Measurements from ENCODE around the gene GTPBP2.
A peak's percentile ranks its signal among the peaks of the same experiment; 100 is the strongest.
"Not testable (repeated sequence)": the region's sequence is repeated elsewhere in the genome, so short reads cannot be mapped to it uniquely, and the experiment has no call there.

GTPBP2 gene

DNA sequence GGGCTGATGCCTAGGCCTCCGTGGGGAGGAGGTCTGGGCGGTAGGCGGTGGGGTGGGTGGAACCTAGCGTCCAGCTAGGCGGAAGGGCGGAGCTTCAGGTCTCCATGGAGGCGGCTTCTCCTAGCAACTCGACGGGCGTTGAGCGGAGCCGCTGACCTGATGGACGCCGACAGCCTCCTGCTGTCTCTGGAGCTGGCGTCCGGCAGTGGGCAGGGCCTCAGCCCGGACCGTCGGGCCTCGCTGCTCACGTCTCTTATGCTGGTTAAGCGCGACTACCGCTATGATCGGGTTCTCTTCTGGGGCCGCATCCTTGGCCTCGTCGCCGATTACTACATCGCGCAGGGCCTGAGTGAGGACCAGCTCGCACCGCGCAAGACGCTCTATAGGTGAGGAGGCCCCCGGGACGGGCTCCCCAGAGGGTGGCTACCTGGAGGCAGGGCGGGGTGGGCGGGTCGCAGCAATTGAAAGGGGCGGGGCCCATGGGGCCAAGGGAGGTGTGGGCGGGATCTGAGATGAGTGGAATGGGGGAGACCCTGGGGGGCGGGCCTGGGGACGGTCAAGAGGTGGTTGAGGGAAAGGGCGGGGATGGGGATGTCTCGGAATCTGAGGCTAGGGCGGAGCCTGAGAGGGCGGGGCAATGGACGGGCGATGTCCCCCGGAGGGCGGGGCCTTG is 16.0 kb upstream of the GTPBP2 start, which contains the start of gene RSPH9:
Gene RSPH9, plus strand, starts transcription at position 97 of the 673 bp plus-strand sequence. Its CDS starts 63 bp downstream, at position 160.
- H3K36me3 ChIP-seq (ENCODE audit: insufficient read depth, low read length), result peaks cover 17% of the 10 kb centered on the region
- no peak within 1 kb of the TSS for H2AFZ ChIP-seq (ENCODE audit: low read depth, low read length)
- no peak within 1 kb of the TSS for H3K4me3 ChIP-seq (ENCODE audit: low read length)
- no peaks in the 10 kb centered on the region for H3K27me3 ChIP-seq (ENCODE audit: insufficient read depth, low read length)
- no peaks in the 10 kb centered on the region for H3K9me3 ChIP-seq (ENCODE audit: low read length)
- no peaks in the 10 kb centered on the region for H3K4me1 ChIP-seq (ENCODE audit: insufficient read depth, low read length)

DNA sequence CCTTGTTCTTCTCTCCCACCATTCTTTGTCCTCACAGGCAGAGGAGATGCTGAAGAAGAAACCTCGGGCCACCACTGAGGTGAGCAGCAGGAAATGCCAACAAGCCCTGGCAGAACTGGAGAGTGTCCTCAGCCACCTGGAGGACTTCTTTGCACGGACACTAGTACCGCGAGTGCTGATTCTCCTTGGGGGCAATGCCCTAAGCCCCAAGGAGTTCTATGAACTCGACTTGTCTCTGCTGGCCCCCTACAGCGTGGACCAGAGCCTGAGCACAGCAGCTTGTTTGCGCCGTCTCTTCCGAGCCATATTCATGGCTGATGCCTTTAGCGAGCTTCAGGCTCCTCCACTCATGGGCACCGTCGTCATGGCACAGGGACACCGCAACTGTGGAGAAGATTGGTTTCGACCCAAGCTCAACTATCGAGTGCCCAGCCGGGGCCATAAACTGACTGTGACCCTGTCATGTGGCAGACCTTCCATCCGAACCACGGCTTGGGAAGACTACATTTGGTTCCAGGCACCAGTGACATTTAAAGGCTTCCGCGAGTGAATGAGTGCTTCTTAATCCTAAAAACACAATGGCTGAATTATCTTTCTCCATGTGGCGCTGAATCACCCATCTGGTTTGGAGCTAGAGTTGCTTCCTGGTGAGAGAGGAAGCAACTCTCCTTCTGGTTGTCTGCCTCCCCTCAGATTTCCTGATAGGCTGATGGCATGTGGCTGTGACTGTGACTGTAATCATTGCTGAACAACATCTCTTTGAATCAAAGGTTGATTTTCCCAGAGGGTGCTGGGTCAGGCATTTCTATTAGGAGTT is 11.1 kb upstream of the GTPBP2 start:
- H3K4me1 ChIP-seq (ENCODE audit: insufficient read depth, low read length), result peaks cover 10% of the 10 kb centered on the region
- no peak overlapping the region for H2AFZ ChIP-seq (ENCODE audit: low read depth, low read length)
- H3K27me3 ChIP-seq (ENCODE audit: insufficient read depth, low read length), result no peaks in the 10 kb centered on the region
- H3K9me3 ChIP-seq (ENCODE audit: low read length), result no peaks in the 10 kb centered on the region
- peaks cover 31% of the 10 kb centered on the region for H3K36me3 ChIP-seq (ENCODE audit: insufficient read depth, low read length)
- no peak overlapping the region for H3K4me3 ChIP-seq (ENCODE audit: low read length)

DNA sequence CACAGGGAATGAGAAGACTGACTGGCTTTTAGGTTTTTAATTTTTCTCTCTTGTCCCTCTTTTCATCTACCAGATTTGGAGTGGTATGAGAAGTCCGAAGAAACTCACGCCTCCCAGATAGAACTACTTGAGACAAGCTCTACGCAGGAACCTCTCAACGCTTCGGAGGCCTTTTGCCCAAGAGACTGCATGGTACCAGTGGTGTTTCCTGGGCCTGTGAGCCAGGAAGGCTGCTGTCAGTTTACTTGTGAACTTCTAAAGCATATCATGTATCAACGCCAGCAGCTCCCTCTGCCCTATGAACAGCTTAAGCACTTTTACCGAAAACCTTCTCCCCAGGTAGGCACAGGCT is 7.2 kb upstream of the GTPBP2 start:
- H2AFZ ChIP-seq (ENCODE audit: low read depth, low read length), result peak overlapping the region; percentile 78
- peak overlapping the region; percentile 82 for H3K4me3 ChIP-seq (ENCODE audit: low read length)
- H3K4me1 ChIP-seq (ENCODE audit: insufficient read depth, low read length), result peaks cover 10% of the 10 kb centered on the region
- H3K27me3 ChIP-seq (ENCODE audit: insufficient read depth, low read length), result no peaks in the 10 kb centered on the region
- peaks cover 26% of the 10 kb centered on the region for H3K36me3 ChIP-seq (ENCODE audit: insufficient read depth, low read length)
- no peaks in the 10 kb centered on the region for H3K9me3 ChIP-seq (ENCODE audit: low read length)

DNA sequence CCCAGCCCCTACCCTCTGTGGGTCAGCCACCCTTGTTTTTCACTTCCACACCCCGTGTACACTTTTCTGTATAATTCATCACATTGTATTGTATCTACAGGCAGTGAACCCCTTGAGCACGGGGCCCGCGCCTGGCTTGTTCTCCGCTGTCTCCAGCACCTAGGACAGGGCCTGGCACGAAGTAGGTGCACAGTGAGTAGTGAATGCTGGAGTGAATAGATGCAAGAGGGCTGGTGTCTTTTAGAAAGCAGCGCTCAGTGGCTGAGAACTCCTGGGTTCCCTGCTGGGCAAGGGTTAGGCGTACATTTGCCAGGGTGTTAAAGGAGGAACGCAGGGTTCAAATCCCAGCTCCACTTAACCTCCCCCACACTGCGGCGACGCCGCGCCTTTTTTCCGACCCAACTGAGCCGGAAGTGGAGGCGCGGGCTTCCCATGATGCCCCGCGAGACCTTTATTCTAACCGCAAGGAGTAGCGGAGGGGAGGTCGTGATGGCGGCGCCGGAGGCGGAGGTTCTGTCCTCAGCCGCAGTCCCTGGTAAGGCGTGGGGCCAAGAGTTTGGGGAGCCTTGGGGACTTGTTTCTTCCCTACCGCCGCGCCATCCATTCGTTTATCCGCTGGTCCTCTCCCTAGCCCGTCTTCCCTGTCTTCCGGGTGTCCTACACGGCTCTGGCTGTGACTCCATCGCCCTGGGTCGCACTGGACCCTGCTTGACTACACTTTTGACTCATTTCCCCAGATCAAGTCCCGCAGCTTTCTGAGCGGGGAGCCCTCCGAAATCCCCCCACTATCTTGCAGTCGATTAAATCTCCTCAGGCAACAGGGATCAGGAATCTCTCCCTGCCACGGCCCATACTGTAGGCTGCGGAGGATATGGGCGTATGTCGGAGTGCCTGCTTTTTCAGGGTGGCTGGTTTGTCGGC is 6.6 kb upstream of the GTPBP2 start, which contains the start of gene MAD2L1BP:
Gene MAD2L1BP, plus strand, starts transcription at position 454 of the 921 bp plus-strand sequence. Its CDS starts 36 bp downstream, at position 490.
- no peaks in the 10 kb centered on the region for H3K27me3 ChIP-seq (ENCODE audit: insufficient read depth, low read length)
- H3K4me3 ChIP-seq (ENCODE audit: low read length), result peak within 1 kb of the TSS; percentile 82
- H3K4me1 ChIP-seq (ENCODE audit: insufficient read depth, low read length), result peaks cover 10% of the 10 kb centered on the region
- peaks cover 20% of the 10 kb centered on the region for H3K36me3 ChIP-seq (ENCODE audit: insufficient read depth, low read length)
- peak within 1 kb of the TSS; percentile 78 for H2AFZ ChIP-seq (ENCODE audit: low read depth, low read length)
- no peaks in the 10 kb centered on the region for H3K9me3 ChIP-seq (ENCODE audit: low read length)

DNA sequence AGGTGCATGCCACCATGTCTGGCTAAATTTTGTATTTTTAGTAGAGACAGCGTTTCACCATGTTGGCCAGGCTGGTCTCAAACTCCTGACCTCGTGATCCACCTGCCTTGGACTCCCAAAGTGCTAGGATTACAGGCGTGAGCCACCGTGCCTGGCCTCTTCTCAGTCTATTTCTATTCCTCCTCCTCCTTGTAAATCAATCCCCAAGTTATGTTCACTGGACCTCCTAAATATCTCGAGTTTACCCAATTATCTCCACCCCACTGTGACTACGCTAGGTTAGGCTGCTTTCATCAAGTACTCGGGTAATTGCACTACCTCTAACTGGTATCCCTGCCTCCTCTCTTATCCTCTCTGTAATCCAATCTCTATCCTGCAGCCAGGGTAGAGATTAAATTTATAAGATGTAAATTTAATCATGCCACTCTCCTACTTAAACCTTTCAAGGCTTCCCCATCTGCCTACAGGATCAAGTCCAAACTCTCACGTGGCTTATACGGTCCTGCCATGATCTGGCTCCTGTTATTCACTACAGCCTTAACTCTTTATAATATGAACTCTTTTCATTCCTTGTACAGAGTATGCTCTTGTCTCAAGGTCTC is 5.7 kb upstream of the GTPBP2 start:
- Histone ChIP-seq H3K36me3 (ENCODE audit: insufficient read depth, low read length) (peaks cover 12% of the 10 kb centered on the region), H3K4me1 (ENCODE audit: insufficient read depth, low read length) (peaks cover 14% of the 10 kb centered on the region), H3K4me3 (ENCODE audit: low read length) (no peak overlapping the region), H3K9me3 (ENCODE audit: low read length) (no peaks in the 10 kb centered on the region), H2AFZ (ENCODE audit: low read depth, low read length) (peak overlapping the region; percentile 78), H3K27me3 (ENCODE audit: insufficient read depth, low read length) (no peaks in the 10 kb centered on the region)

DNA sequence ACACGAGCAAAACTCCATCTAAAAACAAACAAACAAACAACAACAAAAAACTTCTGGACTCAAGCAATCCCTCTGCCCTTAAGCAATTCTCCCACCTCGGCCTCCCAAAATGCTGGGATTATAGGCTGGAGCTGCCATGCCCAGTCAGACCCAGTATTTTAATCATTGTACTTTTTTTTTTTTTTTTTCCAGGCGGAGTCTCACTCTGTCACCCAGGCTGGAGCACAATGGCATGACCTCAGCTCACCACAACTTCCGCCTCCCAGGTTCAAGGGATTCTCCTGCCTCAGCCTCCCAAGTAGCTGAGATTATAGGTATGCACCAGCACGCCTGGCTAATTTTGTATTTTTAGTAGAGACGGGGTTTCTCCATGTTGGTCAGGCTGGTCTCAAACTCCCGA is 3.9 kb upstream of the GTPBP2 start:
- not testable (repeated sequence) for H3K9me3 ChIP-seq (ENCODE audit: low read length); H2AFZ ChIP-seq (ENCODE audit: low read depth, low read length); H3K4me3 ChIP-seq (ENCODE audit: low read length); H3K36me3 ChIP-seq (ENCODE audit: insufficient read depth, low read length); H3K27me3 ChIP-seq (ENCODE audit: insufficient read depth, low read length)
- peaks cover 19% of the 10 kb centered on the region for H3K4me1 ChIP-seq (ENCODE audit: insufficient read depth, low read length)

DNA sequence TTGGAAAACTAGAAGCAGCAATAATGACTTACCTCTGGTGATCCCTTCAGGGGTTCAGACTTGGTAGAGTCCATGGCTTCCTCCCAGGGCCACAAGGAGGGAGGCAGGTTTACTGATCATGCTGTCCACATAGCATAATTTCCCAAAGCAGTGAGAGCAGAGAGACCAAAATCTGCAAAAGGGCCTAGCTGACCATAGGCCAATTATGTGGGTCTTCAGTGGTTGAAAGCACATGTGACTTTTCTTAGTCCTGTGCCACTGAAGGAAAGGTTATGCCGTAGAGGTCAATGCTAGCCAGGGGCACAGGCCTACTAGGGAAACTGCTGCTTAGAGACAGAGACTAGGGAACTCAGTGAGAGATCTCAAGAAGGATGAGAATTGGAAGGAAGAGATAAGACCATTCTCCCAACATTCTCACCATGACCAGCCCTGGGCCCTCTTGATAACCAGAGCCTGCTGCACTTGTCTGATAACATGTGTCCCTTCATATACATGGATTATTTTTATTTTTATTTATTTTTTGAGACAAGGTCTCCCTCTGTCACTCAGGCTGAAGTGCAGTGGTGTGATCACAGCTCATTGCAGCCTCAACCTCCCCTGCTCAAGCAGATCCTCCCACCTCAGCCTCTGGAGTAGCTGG is 2.0 kb upstream of the GTPBP2 start:
- Histone ChIP-seq H3K27me3 (ENCODE audit: insufficient read depth, low read length) (no peaks in the 10 kb centered on the region), H2AFZ (ENCODE audit: low read depth, low read length) (no peak overlapping the region), H3K9me3 (ENCODE audit: low read length) (no peaks in the 10 kb centered on the region), H3K4me1 (ENCODE audit: insufficient read depth, low read length) (peaks cover 13% of the 10 kb centered on the region), H3K36me3 (ENCODE audit: insufficient read depth, low read length) (peaks cover 2% of the 10 kb centered on the region), H3K4me3 (ENCODE audit: low read length) (no peak overlapping the region)

DNA sequence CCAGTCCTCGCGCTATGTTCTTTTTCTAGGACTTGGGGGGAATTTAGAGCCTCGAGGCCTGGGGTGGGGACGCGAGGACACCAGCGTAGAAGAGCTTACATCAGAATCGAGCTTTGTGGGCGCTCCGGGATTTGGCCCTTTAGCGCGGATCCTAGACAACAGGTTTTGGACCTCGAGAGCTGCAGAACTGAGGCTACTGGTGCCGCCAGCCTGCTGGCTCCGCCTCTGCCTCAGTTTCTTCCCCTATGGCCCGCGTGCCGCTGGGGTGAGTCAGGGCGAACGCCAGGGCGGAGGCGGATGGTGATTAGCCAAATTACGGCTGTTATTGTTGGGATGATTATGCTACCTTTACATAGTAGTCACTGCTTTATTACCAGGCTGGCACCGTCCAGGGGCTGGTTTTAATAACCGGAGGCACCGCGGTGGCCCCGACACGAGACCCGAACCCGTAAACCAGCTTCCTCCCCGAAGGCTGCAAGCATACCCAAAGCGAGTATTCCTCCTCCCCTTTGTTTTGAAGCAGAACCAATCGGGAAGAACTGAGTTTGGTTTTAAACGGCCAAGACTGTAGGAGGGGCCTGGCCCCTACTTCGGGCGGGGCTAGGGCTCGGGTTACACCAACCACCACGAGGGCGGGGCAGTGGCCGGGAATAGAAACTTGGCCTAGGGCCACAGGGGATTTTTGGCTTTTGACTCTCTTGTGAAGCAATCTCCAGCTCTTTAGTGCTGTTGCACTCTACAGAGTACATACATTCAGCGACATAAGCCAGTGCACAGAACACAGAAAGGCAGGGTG is 639 bp upstream of the GTPBP2 start:
- Histone ChIP-seq H3K9me3 (ENCODE audit: low read length) (no peaks in the 10 kb centered on the region), H3K4me3 (ENCODE audit: low read length) (peak overlapping the region; percentile 76), H3K36me3 (ENCODE audit: insufficient read depth, low read length) (peaks cover 14% of the 10 kb centered on the region), H3K27me3 (ENCODE audit: insufficient read depth, low read length) (no peaks in the 10 kb centered on the region), H3K4me1 (ENCODE audit: insufficient read depth, low read length) (peaks cover 9% of the 10 kb centered on the region), H2AFZ (ENCODE audit: low read depth, low read length) (peak overlapping the region; percentile 92)

DNA sequence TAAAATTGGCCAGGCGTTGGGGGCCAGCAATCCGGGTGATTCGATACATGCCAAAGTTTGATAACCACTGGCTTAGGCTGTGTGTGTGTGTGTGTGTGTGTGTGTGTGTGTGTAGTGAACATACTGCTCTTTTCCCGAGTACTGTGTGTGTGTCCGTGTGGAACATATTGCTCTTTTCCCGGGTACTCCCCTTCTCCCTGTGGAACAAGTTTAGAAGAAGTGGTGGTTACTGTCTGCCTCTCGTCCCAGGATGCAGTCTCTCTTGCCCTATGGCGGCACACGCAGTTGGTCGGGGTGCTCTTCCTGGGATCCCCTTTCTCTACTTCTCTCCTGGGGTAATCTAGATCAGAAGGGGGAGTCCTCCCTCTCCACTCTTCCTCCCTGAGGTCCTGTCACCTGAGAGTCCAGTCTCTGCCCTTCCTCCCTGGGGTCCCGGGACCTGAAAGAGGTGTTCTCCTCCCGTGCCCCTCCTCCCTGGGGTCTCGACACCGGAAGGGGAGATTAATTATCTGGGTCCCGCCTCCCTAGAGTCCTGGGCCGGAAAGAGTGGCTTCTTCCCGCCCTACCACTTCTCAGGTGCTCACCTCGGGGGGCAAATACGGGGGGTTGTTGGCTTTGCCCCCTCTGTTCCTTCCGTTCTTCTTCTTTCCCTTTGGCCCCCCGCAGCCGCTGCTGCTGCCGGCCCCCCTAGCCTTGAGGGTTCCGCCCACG is 516 bp downstream of the GTPBP2 start:
- Histone ChIP-seq H3K4me3 (ENCODE audit: low read length) (peak overlapping the region; percentile 76), H2AFZ (ENCODE audit: low read depth, low read length) (peak overlapping the region; percentile 75), H3K9me3 (ENCODE audit: low read length) (no peaks in the 10 kb centered on the region), H3K36me3 (ENCODE audit: insufficient read depth, low read length) (peaks cover 26% of the 10 kb centered on the region), H3K4me1 (ENCODE audit: insufficient read depth, low read length) (peaks cover 9% of the 10 kb centered on the region), H3K27me3 (ENCODE audit: insufficient read depth, low read length) (no peaks in the 10 kb centered on the region)

DNA sequence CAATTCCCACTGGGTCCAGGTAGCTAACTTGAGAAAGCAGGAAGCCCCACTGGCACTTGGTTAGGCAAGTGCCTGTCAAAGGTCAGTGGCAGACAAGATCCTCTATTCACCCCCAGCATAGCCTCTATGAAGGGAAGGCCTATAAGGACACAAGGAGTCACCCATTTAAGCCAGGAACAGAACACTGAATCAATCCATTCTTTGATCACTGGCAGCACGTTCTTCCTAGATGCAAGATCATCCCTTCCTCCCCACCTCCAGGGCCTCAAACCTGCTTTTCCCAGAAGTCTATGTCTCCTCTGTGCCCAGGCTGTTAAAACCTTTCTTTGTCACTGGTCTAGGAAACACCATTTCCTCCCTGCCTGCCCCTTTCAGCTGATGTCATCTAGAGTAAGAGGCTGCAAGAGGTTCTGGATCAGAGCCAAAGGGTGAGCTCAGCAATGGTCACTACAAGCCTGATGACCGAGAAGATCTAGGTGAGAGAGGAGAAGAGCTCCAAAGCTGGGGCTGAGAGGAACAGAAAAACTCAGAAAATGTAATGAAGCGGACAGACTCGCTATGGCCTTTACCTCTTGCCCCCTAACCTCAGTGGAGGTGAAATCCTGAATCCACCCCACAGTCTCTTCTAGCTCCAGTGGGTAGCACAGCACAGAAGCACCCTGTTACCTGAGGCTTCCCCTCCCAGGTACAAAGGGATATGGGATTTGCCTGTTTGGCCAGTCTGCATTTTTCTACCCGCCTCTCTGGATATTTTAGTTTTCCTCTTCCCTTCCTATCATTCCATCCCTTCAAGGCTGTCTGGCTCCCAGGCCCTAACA is 1.8 kb downstream of the GTPBP2 start:
- no peak overlapping the region for H2AFZ ChIP-seq (ENCODE audit: low read depth, low read length)
- H3K9me3 ChIP-seq (ENCODE audit: low read length), result no peaks in the 10 kb centered on the region
- H3K4me3 ChIP-seq (ENCODE audit: low read length), result no peak overlapping the region
- H3K27me3 ChIP-seq (ENCODE audit: insufficient read depth, low read length), result no peaks in the 10 kb centered on the region
- peaks cover 38% of the 10 kb centered on the region for H3K36me3 ChIP-seq (ENCODE audit: insufficient read depth, low read length)
- H3K4me1 ChIP-seq (ENCODE audit: insufficient read depth, low read length), result peaks cover 9% of the 10 kb centered on the region
